HepG2 (cell line): ENCODE measurements around the gene SPINK4. TPM values are rescaled to one million over a fixed set of nuclear protein-coding genes. Genes with fewer than 3 reads are reported as not detected.

Experiments used
- ATAC-seq: fragments of 200-7000 bp; cut with Tn5 transposase; 3 replicates; pipeline ENCODE4 v1.9.1; 2020; ENCODE audit warnings: mild to moderate bottlenecking, moderate library complexity
- BruUV-seq: library from RNA; stranded (reverse); fragments of 400-500 nt; replicated peaks from 2 replicates; lab custom pipeline; 2021; lab: Mats Ljungman, UMichigan
- CTCF ChIA-PET: fragments of 300-600 bp; formaldehyde crosslinking; extraction: SDS; loops from one replicate; lab custom pipeline; 2021; ENCODE audit warnings: low total read pairs, inconsistent platforms, low intra/inter-chr PET ratio; lab: Yijun Ruan, JAX
- POLR2A ChIA-PET: fragments of 350-600 bp; sonication (Branson Sonifier 250); formaldehyde crosslinking; loops from one replicate; lab custom pipeline; 2020; ENCODE audit warnings: antibody characterized with exemption, inconsistent platforms; lab: Yijun Ruan, JAX
- DNase-seq: peaks from one replicate; pipeline ENCODE4 v3.0.0-alpha.2; 2015; ENCODE audit warnings: low spot score
- FAIRE-seq: peaks from 3 replicates; lab custom pipeline; 2011; peaks lifted over from hg19 to GRCh38; lab: Jason Lieb, UNC
- H2AFZ ChIP-seq: one replicate; pipeline ENCODE4 v1.6.1; 2011; ENCODE audit warnings: low read length, inconsistent platforms
- H3K27ac ChIP-seq: fragments of 300-600 bp; 3 replicates; pipeline ENCODE4 v1.8.0; 2011; ENCODE audit warnings: mixed run types, mild to moderate bottlenecking, mixed read lengths, low read length, inconsistent platforms; ENCODE audit not compliant: insufficient read depth; ENCODE audit errors: extremely low read length
- H3K27me3 ChIP-seq, 2 experiments: fragments of 200-600 bp in 1 of 2; 2 replicates in 1 of 2; 3 replicates in 1 of 2; pipeline versions ENCODE4 v1.6.0 to v1.8.0; 2011; ENCODE audit warnings: low read length in 2 of 2, mild to moderate bottlenecking in 2 of 2, moderate library complexity in 2 of 2, inconsistent platforms in 1 of 2; ENCODE audit not compliant: insufficient read depth in 2 of 2, control insufficient read depth in 1 of 2
- H3K36me3 ChIP-seq, 2 experiments: fragments of 200-600 bp in 1 of 2; replicated peaks in 1 of 2; 2 replicates in 1 of 2; 3 replicates in 1 of 2; pipeline versions ENCODE4 v1.5.1 to v1.8.0; 2011; ENCODE audit warnings: low read length in 2 of 2, inconsistent platforms in 1 of 2; ENCODE audit not compliant: insufficient read depth in 2 of 2, control insufficient read depth in 1 of 2
- H3K4me1 ChIP-seq: 2 replicates; pipeline ENCODE4 v1.5.1; 2012; ENCODE audit warnings: low read length, inconsistent platforms; ENCODE audit not compliant: insufficient read depth
- H3K4me2 ChIP-seq: 2 replicates; pipeline ENCODE4 v1.6.0; 2011; ENCODE audit warnings: low read depth, low read length, inconsistent platforms
- H3K4me3 ChIP-seq, 3 experiments: fragments of 200-600 bp in 1 of 3; sonication (generic), shearing (Covaris generic) in 1 of 3; replicated peaks in 1 of 3; 2 replicates each; pipeline ENCODE4 v1.5.1; 2011 to 2016; ENCODE audit warnings: low read length in 3 of 3, inconsistent platforms in 2 of 3, low read depth in 2 of 3, mild to moderate bottlenecking in 2 of 3, control low read depth in 1 of 3, mixed read lengths in 1 of 3; ENCODE audit not compliant: insufficient read depth in 1 of 3
- H3K79me2 ChIP-seq: one replicate; pipeline ENCODE4 v1.6.1; 2011; ENCODE audit warnings: low read length, inconsistent platforms; ENCODE audit not compliant: insufficient read depth
- H3K9ac ChIP-seq: 2 replicates; pipeline ENCODE4 v1.6.0; 2011; ENCODE audit warnings: mild to moderate bottlenecking, low read depth, low read length, inconsistent platforms; ENCODE audit not compliant: insufficient read depth
- H3K9me3 ChIP-seq: 2 replicates; pipeline ENCODE4 v1.5.1; 2012; ENCODE audit warnings: mild to moderate bottlenecking, low read length
- H4K20me1 ChIP-seq: 2 replicates; pipeline ENCODE4 v1.6.0; 2011; ENCODE audit warnings: inconsistent platforms, mild to moderate bottlenecking, low read length, moderate library complexity; ENCODE audit not compliant: insufficient read depth
- AKAP8 ChIP-seq: sonication (generic); formaldehyde crosslinking; IDR thresholded peaks from 2 replicates; pipeline ENCODE4 v1.5.1; 2020; ENCODE audit warnings: mild to moderate bottlenecking, missing genetic modification reagents
- ARID3A ChIP-seq: IDR thresholded peaks from 2 replicates; pipeline ENCODE4 v1.6.1; 2012; ENCODE audit warnings: low read depth, low read length, improper control_type of control experiment
- ATF4 ChIP-seq, 2 experiments: fragments of 450-650 bp in 1 of 2; sonication (generic) in 1 of 2; formaldehyde crosslinking; IDR thresholded peaks; 2 replicates each; pipeline versions ENCODE4 v1.5.0 to v1.8.0; 2020 to 2022; ENCODE audit warnings: mild to moderate bottlenecking in 1 of 2, missing genetic modification reagents in 1 of 2
- CC2D1A ChIP-seq: sonication (generic); formaldehyde crosslinking; IDR thresholded peaks from 2 replicates; pipeline ENCODE4 v1.8.1; 2023; ENCODE audit warnings: mild to moderate bottlenecking, missing genetic modification reagents
- MAF1 ChIP-seq: sonication (generic); formaldehyde crosslinking; IDR thresholded peaks from 2 replicates; pipeline ENCODE4 v1.5.0; 2020; ENCODE audit warnings: missing genetic modification reagents, borderline replicate concordance
- MED8 ChIP-seq: sonication (generic); formaldehyde crosslinking; IDR thresholded peaks from 2 replicates; pipeline ENCODE4 v1.8.1; 2023; ENCODE audit warnings: mild to moderate bottlenecking, missing genetic modification reagents; ENCODE audit not compliant: insufficient replicate concordance
- PHB2 ChIP-seq: fragments of 450-650 bp; IDR thresholded peaks from 2 replicates; pipeline ENCODE4 v1.6.1; 2018; ENCODE audit not compliant: partially characterized antibody
- RFX1 ChIP-seq: fragments of 450-650 bp; IDR thresholded peaks from 2 replicates; pipeline ENCODE4 v1.6.1; 2017
- TEAD2 ChIP-seq: sonication (generic); formaldehyde crosslinking; IDR thresholded peaks from 2 replicates; pipeline ENCODE4 v1.9.0; 2021; ENCODE audit warnings: missing genetic modification reagents
- ZBTB3 ChIP-seq: sonication (generic); formaldehyde crosslinking; IDR thresholded peaks from 2 replicates; pipeline ENCODE4 v1.4.0; 2020; ENCODE audit warnings: low read depth, mild to moderate bottlenecking, moderate library complexity, missing genetic modification reagents, borderline replicate concordance
- ZBTB43 ChIP-seq: sonication (generic); formaldehyde crosslinking; conservative IDR thresholded peaks from 2 replicates; pipeline ENCODE4 v1.4.0; 2020; ENCODE audit warnings: missing genetic modification reagents
- ZNF17 ChIP-seq: sonication (generic); formaldehyde crosslinking; IDR thresholded peaks from 2 replicates; pipeline ENCODE4 v1.5.0; 2020; ENCODE audit warnings: mild to moderate bottlenecking, missing genetic modification reagents
- ZNF205 ChIP-seq: IDR thresholded peaks from 2 replicates; pipeline ENCODE4 v1.6.1; 2018; ENCODE audit warnings: missing biosample characterization, missing genetic modification reagents
- ZNF253 ChIP-seq: sonication (generic); formaldehyde crosslinking; IDR thresholded peaks from 2 replicates; pipeline ENCODE4 v1.8.0; 2022; ENCODE audit warnings: mild to moderate bottlenecking, missing genetic modification reagents, borderline replicate concordance
- ZNF550 ChIP-seq: sonication (generic); formaldehyde crosslinking; IDR thresholded peaks from 2 replicates; pipeline ENCODE4 v1.4.0; 2020; ENCODE audit warnings: mild to moderate bottlenecking, missing genetic modification reagents, borderline replicate concordance
- ZNF784 ChIP-seq: sonication (generic); formaldehyde crosslinking; IDR thresholded peaks from 2 replicates; pipeline ENCODE4 v1.5.1; 2020; ENCODE audit warnings: missing genetic modification reagents, mild to moderate bottlenecking, borderline replicate concordance
- WGBS: methylation state at CpG from one replicate; pipeline ENCODE4 v1.1.6; 2017; ENCODE audit warnings: low lambda C conversion rate; 5-methylcytosine and 5-hydroxymethylcytosine counted together
- in situ Hi-C: cut with HindIII; loops from 2 replicates; pipeline ENCODE4 v1.10.0; 2017; ENCODE audit warnings: low pct_unique_long_range_greater_than_20kb; ENCODE audit not compliant: extremely low pct_ligation_motif_present
- intact Hi-C: fragments of 100-400 bp; cut with micrococcal nuclease; formaldehyde crosslinking; loops from one replicate; pipeline ENCODE4 v1.10.0; 2022; ENCODE audit not compliant: unreplicated experiment
- polyA plus RNA-seq, 8 experiments: library from polyadenylated mRNA; depleted of rRNA in 3 of 8; stranded (reverse) in 7 of 8; unstranded in 1 of 8; fragments of >200 nt; fragmentation: Illumina TruSeq in 4 of 8; extraction: Trizol in 4 of 8; gene quantifications; 2 replicates each; pipeline versions ENCODE4 v1.2.1 to v1.2.3, GENCODE V29; 2011 to 2016; ENCODE audit warnings: low read depth in 4 of 8, missing spikeins in 1 of 8, mixed read lengths in 1 of 8; ENCODE audit not compliant: insufficient read depth in 1 of 8
- total RNA-seq, 5 experiments: library from RNA; depleted of rRNA; stranded (reverse); fragments of >200 nt; fragmentation: Illumina TruSeq; extraction: Trizol; gene quantifications; 2 replicates each; pipeline ENCODE4 v1.2.3, GENCODE V29; 2016; ENCODE audit warnings: low read depth in 1 of 5
- TF ChIP-seq, protein P1 (sequence below): sonication (generic); formaldehyde crosslinking; IDR thresholded peaks from 2 replicates; pipeline ENCODE4 v1.4.0; 2020; ENCODE audit warnings: missing genetic modification reagents

Gene SPINK4
- total and polyA plus RNA-seq, 2 of the 13 experiments (the other 11 are each of a cell fraction or from before 2014, with no cell fraction given) = 0.53 to 3.4 TPM

DNA sequence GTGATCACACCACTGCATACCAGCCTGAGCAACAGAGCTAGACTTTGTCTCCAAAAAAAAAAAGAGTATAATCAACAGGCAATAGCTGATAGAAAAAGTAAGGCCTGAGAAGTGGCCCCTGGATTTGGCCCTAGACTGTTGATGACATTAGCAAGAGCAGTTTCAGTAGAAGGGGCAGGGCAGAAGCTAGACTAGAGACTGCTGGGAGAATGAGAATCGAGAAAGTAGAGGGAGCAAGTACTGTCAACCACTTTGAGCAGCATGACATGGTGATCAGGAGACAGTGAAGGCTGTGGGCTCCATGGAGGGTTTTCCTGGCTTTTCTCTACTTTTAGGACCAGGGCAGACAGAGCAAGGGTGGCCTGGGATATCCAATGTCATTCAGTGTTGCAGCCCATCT is 37.9 kb upstream of the SPINK4 start (continued):
- no peak for TF ChIP-seq ARID3A
- no peak for TF ChIP-seq ZNF784
- TF ChIP-seq CC2D1A (CRISPR knock-in tag) = no peak

- ChIA-PET CTCF (no interaction called here), POLR2A (no interaction called here)
- FAIRE-seq = no peak
- H3K4me3 ChIP-seq = no peak overlapping the region
- no peaks in the 10 kb centered on the region for H3K4me1 ChIP-seq
- DNase-seq = no peak
- H3K9ac ChIP-seq = no peak overlapping the region
- intact Hi-C loops = no loop called here
- H3K9me3 ChIP-seq = no peaks in the 10 kb centered on the region
- 24% methylated on average over 7 of the region's 11 CpGs for WGBS
- peaks cover 2 to 48% of the 10 kb centered on the region in 2 experiments; a peak in 4 of 5 replicates for H3K27me3 ChIP-seq
- H3K27ac ChIP-seq = no peak overlapping the region
- no peaks in the 10 kb centered on the region for H3K36me3 ChIP-seq
- no peak overlapping the region for H3K4me2 ChIP-seq
- no peaks in the 10 kb centered on the region for H4K20me1 ChIP-seq
- no peak overlapping the region for H2AFZ ChIP-seq
- BruUV-seq = no TSS peak
- in situ Hi-C loops = no loop called here
- ATAC-seq = no peak; the same call in 1 of the 3 replicates
- no peaks in the 10 kb centered on the region for H3K79me2 ChIP-seq
- no peak for TF ChIP-seq ZNF550 (CRISPR knock-in tag)
- no peak for TF ChIP-seq ZBTB3 (CRISPR knock-in tag)
- no peak for TF ChIP-seq MED8 (CRISPR knock-in tag)
- no peak for TF ChIP-seq PHB2
- no peak for TF ChIP-seq MAF1 (CRISPR knock-in tag)
- TF ChIP-seq TEAD2 (CRISPR knock-in tag) = no peak
- TF ChIP-seq, protein P1, sequence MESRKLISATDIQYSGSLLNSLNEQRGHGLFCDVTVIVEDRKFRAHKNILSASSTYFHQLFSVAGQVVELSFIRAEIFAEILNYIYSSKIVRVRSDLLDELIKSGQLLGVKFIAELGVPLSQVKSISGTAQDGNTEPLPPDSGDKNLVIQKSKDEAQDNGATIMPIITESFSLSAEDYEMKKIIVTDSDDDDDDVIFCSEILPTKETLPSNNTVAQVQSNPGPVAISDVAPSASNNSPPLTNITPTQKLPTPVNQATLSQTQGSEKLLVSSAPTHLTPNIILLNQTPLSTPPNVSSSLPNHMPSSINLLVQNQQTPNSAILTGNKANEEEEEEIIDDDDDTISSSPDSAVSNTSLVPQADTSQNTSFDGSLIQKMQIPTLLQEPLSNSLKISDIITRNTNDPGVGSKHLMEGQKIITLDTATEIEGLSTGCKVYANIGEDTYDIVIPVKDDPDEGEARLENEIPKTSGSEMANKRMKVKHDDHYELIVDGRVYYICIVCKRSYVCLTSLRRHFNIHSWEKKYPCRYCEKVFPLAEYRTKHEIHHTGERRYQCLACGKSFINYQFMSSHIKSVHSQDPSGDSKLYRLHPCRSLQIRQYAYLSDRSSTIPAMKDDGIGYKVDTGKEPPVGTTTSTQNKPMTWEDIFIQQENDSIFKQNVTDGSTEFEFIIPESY (CRISPR knock-in tag) = no peak
- TF ChIP-seq ZNF17 (CRISPR knock-in tag) = no peak
- TF ChIP-seq ZBTB43 (CRISPR knock-in tag) = no peak
- TF ChIP-seq AKAP8 (CRISPR knock-in tag) = no peak
- no peak for TF ChIP-seq ATF4 (CRISPR knock-in tag; IDR thresholded peaks at IDR 0.05)
- no peak for TF ChIP-seq RFX1
- TF ChIP-seq ZNF253 (CRISPR knock-in tag) = no peak
- no peak for TF ChIP-seq ZNF205 (CRISPR knock-in tag)
These were observed 37.3 kb upstream of the SPINK4 start for GRCh38 chr9:33202552-33203201.
